Stimulated activated naive CD8-positive, alpha-beta T cell treated with anti-CD3 and anti-CD28 coated beads, Interleukin-15, amount 100 ng/mL, for 72 hours (primary cell): ENCODE measurements around the gene MIPEP.

Experiments used
- ATAC-seq: fragments of 150-1000 bp; cut with Tn5 transposase; 2 replicates; pipeline ENCODE4 v1.10.0; 2021; ENCODE audit warnings: mild to moderate bottlenecking, moderate library complexity
- DNase-seq, 2 donors: peaks; one replicate each; pipeline ENCODE4 v3.0.0; 2021 to 2022
- H3K27ac Mint-ChIP-seq, 2 donors: one replicate each; pipeline ENCODE4 v1.8.0; 2022; ENCODE audit warnings: mild to moderate bottlenecking in 2 of 2, mixed read lengths in 2 of 2, moderate library complexity in 2 of 2
- H3K27me3 Mint-ChIP-seq: one replicate; pipeline ENCODE4 v1.8.0; 2022; ENCODE audit warnings: mixed read lengths
- H3K4me1 Mint-ChIP-seq: one replicate; pipeline ENCODE4 v1.8.0; 2022; ENCODE audit warnings: mild to moderate bottlenecking, mixed read lengths
- H3K4me3 Mint-ChIP-seq, 2 donors: one replicate each; pipeline ENCODE4 v1.8.0; 2022; ENCODE audit warnings: mild to moderate bottlenecking in 2 of 2, mixed read lengths in 2 of 2, moderate library complexity in 1 of 2
- H3K9me3 Mint-ChIP-seq, 2 donors: one replicate each; pipeline ENCODE4 v1.8.0; 2022; ENCODE audit warnings: mixed read lengths in 2 of 2

MIPEP gene

DNA sequence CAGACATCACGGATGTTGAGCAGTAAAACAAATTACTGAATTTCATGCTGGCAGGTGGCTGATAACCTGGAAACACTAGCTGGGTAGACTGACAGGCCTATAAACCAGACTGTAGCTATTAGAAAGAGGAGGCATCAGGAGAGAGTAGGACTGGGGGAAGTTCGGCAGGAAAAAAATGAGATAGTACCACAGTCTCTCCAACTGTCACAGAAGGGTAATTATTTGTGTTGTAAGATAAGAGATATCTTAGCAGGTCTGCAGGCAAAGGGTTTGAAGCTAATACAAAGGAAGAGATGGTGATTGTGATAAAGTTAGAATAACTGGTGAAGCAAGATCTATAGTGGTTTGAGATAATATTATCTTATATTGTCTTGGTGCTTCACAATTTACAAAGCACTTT is 41.7 kb downstream of the MIPEP start:
- Mint-ChIP-seq H3K27ac (no peak overlapping the region), H3K27me3 (no peaks in the 10 kb centered on the region), H3K4me3 (no peak overlapping the region), H3K4me1 (peaks cover 15% of the 10 kb centered on the region), H3K9me3 (no peaks in the 10 kb centered on the region)
- no peak for ATAC-seq
- DNase-seq = no peak

DNA sequence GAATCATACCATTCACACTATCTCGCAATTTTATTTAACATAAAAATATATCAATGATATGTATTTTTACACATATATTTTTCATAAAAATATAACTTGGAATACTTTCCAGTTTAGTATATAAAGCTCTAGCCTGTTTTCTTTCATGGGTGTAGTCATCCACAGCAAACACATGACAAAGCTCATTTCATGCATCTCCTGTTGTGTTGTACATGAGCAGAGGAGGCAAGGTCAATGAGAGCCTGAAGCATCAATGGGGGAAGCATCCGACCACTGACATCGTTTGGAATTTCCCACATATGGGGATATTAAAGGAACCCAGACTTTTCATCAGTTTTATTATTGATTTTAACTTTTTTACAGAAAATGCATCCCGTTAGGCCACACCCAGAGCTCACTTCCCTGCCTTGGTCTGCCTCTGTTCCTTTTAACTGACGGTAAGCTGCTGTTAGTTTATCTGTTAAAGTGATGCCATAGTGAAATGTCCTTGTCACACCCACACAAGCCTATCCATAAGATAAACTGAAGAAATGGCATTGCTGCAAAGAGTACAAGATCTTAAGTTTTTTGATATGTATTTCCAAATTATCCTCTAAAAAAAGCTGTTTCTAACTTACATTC is 44.0 kb downstream of the MIPEP start:
- no peaks in the 10 kb centered on the region for H3K27me3 Mint-ChIP-seq
- H3K9me3 Mint-ChIP-seq = no peaks in the 10 kb centered on the region
- peaks cover 15% of the 10 kb centered on the region for H3K4me1 Mint-ChIP-seq
- H3K27ac Mint-ChIP-seq = no peak overlapping the region
- ATAC-seq (no peak), DNase-seq (no peak)
- no peak overlapping the region for H3K4me3 Mint-ChIP-seq

DNA sequence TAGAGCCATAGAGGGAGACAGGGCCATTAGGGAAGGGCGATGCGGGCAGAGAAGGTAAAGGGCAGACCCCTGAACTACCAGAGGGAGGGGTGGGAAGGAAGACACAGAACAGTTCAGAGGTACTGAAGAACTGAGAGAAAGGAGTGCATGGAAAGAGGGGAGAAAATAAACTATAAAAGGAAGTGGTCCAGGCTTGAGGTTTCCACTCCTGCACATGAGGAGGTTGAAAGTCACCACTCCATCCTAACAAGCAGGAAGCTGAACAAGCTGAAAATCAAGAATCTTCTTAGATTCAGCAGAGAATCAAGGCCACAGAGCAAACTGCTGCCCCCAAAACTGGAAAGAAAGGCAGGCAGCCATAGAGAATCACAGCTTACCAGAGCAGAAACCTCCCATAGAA is 45.1 kb downstream of the MIPEP start:
- DNase-seq = no peak
- Mint-ChIP-seq H3K27ac (no peak overlapping the region), H3K4me1 (peaks cover 10% of the 10 kb centered on the region), H3K9me3 (no peaks in the 10 kb centered on the region), H3K4me3 (no peak overlapping the region), H3K27me3 (no peaks in the 10 kb centered on the region)
- ATAC-seq = no peak

DNA sequence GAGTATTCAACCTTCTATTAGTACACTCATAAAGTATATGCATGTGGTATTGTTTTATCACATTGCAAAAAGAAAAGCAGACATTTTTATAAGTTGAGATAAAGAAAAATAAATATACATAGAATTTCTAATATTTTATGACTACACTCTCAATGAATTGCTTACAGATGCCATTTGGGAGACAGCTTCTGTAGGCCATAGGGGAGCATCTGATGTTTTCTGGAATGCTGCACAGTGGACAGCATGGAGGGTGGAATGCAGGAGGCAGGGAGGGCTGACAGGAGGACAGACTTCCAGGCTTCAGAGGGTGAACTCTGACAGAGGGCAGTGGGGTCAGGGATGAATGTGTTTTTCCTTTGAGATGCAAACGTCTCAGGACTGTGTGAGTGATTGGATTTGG is 45.8 kb downstream of the MIPEP start:
- H3K27me3 Mint-ChIP-seq = no peaks in the 10 kb centered on the region
- DNase-seq (no peak), ATAC-seq (no peak)
- H3K4me3 Mint-ChIP-seq = no peak overlapping the region
- H3K4me1 Mint-ChIP-seq = peaks cover 10% of the 10 kb centered on the region
- no peaks in the 10 kb centered on the region for H3K9me3 Mint-ChIP-seq
- H3K27ac Mint-ChIP-seq = no peak overlapping the region

DNA sequence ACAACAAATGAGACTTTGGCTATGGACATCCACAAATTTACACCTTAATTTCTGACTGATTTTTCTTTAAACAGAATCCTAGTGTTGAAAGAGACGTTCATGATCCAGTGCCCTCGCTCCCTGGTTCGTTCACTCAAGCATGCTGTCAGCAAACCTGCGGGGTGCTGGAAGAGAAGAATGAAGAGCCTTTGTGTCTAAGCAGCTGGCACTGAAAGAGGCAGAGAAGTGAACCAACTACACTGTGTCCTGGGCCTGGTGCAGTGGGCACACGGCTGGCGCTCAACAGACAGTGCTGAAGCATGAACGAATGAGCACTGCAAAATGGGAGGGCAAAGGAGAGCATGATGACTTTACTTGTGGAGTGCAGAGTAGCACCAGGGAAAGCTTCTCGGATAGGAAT is 46.8 kb downstream of the MIPEP start:
- Mint-ChIP-seq H3K27ac (no peak overlapping the region), H3K4me3 (no peak overlapping the region), H3K9me3 (no peaks in the 10 kb centered on the region), H3K27me3 (no peaks in the 10 kb centered on the region), H3K4me1 (peaks cover 10% of the 10 kb centered on the region)
- DNase-seq (no peak), ATAC-seq (no peak)

DNA sequence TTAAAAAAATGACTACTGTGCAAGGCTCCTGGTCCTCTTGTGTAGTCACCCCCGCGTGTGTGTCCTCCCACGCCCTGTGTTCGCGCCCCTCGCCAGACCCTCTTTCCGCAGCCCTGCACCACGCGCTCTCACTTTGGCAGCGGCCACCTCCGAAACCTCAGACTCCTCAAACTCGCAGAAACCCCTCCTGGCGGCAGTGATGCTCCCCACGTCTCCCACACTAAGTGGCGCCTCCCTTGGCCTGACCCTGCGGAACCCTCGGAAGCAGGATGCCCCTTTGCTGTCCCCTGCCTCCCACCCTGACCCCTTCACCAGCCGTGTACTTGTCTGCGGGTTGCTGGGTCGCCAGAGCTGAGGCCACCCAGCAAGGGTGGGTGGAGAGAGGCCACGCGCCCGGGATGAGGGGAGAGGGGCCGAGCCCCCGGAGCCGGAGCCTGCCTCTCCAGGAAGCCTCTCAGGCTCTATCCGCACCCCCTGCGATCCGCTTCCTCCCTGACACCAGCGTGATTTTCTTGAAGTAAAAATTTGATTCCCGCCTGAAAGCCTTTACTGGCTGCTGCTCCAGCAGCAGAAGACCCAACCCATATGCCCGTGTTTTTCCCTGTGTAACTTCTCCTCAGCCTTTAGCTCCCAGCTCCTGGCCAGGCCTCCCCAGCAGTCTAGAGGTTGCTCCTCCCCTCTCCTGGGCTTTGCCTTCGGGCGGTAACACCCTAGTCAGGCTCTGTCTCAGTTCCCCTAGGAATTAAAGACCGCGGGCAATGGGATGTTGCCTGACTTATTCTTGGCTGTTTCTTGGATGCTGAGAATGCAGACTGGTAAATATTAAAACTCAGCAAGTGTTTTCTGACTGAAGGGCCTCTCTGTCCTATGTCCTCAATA is 55.2 kb downstream of the MIPEP start:
- Mint-ChIP-seq H3K4me1 (no peaks in the 10 kb centered on the region), H3K27ac (no peak overlapping the region), H3K9me3 (no peaks in the 10 kb centered on the region), H3K4me3 (no peak overlapping the region), H3K27me3 (no peaks in the 10 kb centered on the region)
- DNase-seq (no peak), ATAC-seq (no peak)

DNA sequence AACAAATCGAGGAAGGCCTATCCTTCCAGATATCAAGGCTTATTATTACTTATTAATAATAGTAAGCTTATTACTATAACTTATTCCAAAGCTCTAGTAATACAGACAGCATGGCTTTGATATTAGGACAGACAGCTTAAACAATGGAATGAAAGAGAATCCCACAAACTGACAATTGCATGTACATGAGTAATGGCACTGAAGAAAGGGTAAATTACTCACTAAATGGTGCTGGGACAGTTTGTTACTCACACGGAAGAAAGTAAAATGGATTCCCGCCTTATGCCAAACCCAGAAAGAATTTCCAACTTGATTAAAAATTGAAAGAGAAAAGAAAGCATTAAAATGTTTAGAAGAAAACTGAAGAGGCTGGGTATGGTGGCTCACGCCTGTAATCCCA is 60.3 kb downstream of the MIPEP start:
- no peaks in the 10 kb centered on the region for H3K4me1 Mint-ChIP-seq
- no peak overlapping the region for H3K4me3 Mint-ChIP-seq
- no peaks in the 10 kb centered on the region for H3K9me3 Mint-ChIP-seq
- no peak for DNase-seq
- ATAC-seq = no peak
- no peaks in the 10 kb centered on the region for H3K27me3 Mint-ChIP-seq
- no peak overlapping the region for H3K27ac Mint-ChIP-seq

DNA sequence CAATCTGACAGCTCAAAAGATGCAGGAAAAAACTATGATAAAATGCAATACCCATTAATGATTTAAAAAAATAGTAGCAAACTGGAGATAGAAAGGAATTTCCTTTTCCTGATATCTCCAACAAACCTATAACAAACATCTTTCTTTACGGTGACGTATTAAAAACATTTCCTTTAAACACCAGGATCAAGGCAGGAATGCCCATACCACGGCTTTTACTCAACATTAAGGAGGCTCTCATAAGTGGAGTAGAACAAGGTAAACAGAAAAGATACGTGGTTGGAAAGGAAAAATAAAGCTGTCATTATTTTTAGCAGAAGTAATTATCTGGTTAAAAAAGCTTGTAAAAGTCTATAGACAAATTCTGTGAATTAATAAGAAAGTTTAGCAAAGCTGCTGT is 61.1 kb downstream of the MIPEP start:
- Mint-ChIP-seq H3K27me3 (no peaks in the 10 kb centered on the region), H3K4me3 (no peak overlapping the region), H3K9me3 (no peaks in the 10 kb centered on the region), H3K4me1 (no peaks in the 10 kb centered on the region), H3K27ac (no peak overlapping the region)
- DNase-seq (no peak), ATAC-seq (no peak)

DNA sequence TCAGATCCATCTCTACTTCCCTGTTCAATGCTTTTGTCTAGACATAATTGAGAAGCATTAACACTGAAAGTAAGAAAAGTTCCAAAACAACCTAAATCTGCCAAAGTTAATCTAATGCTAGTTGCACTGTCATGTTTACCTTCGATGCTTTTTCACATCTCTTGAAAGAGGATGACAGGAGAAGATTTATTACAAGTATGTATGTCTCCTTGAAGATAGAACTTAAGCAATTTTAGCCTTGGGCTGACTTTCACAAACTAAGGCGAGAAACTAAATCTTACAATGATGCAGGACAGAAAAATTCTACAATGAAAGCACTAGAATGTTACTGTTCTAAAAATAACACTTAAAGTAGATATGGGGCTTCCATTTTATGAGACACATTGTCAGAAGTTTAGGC is 64.0 kb downstream of the MIPEP start:
- no peaks in the 10 kb centered on the region for H3K4me1 Mint-ChIP-seq
- H3K27me3 Mint-ChIP-seq = no peaks in the 10 kb centered on the region
- no peaks in the 10 kb centered on the region for H3K9me3 Mint-ChIP-seq
- ATAC-seq = no peak
- no peak overlapping the region for H3K27ac Mint-ChIP-seq
- no peak for DNase-seq
- H3K4me3 Mint-ChIP-seq = no peak overlapping the region

DNA sequence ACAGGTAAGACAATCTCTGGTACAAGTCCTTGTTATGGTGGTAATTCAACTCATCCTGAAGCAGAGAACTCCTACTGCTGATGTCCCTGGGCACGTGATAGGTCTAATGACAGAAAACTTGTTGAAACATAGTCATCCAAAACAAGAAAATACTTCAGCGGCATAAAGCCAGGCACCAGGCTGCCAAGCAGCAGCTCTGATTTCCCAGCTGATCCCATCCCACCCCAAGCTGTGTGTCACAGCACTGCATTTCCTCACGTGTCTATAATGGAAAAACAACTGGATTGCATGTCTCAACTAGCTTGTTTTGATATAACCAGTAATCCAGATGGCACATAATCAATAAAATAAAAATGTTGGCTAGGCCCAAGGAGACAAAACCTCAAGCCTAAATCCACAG is 64.8 kb downstream of the MIPEP start:
- no peak for ATAC-seq
- DNase-seq = no peak
- Mint-ChIP-seq H3K4me3 (no peak overlapping the region), H3K4me1 (no peaks in the 10 kb centered on the region), H3K27ac (no peak overlapping the region), H3K9me3 (no peaks in the 10 kb centered on the region), H3K27me3 (no peaks in the 10 kb centered on the region)

DNA sequence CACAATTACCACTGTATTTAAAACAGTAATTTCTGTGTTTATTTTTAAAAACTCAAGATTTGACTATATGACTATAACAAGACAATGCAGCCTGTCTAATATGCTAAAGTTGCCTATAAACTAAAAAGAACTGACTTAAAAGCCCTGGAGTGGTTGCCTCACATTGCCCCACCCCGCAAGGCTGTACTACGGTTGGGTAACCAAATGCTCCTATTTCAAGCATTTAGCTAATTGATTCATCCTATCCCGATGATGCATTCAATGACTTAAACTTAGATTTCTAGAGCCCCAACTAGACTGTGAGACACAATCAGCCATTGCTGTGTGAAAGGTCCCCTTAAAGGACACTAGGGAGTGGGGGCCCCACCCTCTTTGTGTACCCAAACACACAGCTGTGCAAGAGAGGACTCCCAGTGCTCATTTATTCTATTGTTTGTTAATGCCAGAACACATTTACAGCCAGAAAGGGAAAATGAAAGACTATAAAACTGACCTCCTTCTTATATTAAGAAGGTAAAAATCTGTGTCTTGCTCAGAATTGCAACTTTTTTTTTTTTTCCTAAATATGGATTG is 66.9 kb downstream of the MIPEP start:
- no peaks in the 10 kb centered on the region for H3K9me3 Mint-ChIP-seq
- DNase-seq (no peak), ATAC-seq (no peak)
- no peak overlapping the region for H3K27ac Mint-ChIP-seq
- no peak overlapping the region for H3K4me3 Mint-ChIP-seq
- no peaks in the 10 kb centered on the region for H3K27me3 Mint-ChIP-seq
- no peaks in the 10 kb centered on the region for H3K4me1 Mint-ChIP-seq

DNA sequence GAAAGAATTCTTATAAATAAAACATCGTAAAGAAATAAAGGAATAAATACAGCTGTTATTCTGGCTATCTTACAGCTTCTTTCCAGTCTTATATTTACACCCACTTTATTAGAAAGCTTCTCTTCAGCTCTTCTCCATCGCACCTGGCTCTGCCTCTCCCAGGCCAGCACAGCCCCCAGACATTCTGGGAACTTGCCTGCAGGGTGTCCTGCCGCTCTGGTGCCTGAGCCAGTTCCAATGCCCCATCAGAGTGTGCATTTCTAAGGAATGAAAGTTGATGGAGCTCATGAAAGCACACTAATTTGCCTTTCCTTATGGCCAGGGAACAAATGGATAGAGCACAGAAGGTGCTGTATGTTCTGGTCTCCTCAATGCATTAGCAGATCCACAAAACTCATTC is 68.7 kb downstream of the MIPEP start:
- DNase-seq (no peak), ATAC-seq (no peak)
- Mint-ChIP-seq H3K27ac (no peak overlapping the region), H3K9me3 (no peaks in the 10 kb centered on the region), H3K27me3 (no peaks in the 10 kb centered on the region), H3K4me3 (no peak overlapping the region), H3K4me1 (no peaks in the 10 kb centered on the region)

DNA sequence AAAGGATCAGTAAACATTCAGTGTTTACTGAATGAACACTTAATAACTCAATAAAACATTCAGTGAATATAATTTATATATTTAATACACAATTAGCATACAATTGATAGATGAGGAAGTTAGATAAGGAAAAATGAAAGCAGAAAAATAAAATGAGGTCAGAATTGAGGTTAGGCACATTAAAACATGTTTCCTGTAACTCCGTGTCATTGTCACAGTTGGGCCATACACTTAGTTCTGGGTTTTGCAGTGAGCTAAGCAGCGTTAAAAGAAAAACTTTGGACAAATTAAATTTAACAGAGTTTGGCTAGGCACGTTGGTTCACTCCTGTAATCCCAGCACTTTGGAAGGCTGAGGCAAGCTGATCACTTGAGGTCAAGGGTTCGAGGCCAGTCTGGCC is 71.4 kb downstream of the MIPEP start:
- no peak for DNase-seq
- no peak overlapping the region for H3K4me3 Mint-ChIP-seq
- no peaks in the 10 kb centered on the region for H3K9me3 Mint-ChIP-seq
- no peaks in the 10 kb centered on the region for H3K27me3 Mint-ChIP-seq
- ATAC-seq = no peak
- H3K4me1 Mint-ChIP-seq = no peaks in the 10 kb centered on the region
- H3K27ac Mint-ChIP-seq = no peak overlapping the region

DNA sequence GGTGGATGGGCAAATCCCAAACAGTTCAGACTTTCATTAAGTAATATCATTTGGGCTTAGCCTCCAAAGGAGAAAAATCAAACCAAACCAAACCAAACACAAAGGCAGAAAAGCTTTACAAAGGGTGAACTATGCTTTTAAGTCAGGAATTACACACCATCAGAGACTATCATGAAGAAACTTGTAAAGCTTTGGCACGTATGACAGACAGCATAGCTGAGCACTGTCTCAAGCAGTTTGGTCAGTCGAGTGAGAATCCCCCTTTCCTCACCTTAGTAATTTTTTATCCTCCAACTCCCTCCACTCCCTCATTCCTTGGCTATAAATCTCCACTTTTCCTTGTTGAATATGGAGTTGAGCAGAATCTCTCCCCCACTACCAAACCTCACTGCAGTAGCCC is 72.1 kb downstream of the MIPEP start:
- Mint-ChIP-seq H3K27ac (no peak overlapping the region), H3K27me3 (no peaks in the 10 kb centered on the region), H3K4me3 (no peak overlapping the region), H3K4me1 (no peaks in the 10 kb centered on the region), H3K9me3 (no peaks in the 10 kb centered on the region)
- ATAC-seq (no peak), DNase-seq (no peak)

DNA sequence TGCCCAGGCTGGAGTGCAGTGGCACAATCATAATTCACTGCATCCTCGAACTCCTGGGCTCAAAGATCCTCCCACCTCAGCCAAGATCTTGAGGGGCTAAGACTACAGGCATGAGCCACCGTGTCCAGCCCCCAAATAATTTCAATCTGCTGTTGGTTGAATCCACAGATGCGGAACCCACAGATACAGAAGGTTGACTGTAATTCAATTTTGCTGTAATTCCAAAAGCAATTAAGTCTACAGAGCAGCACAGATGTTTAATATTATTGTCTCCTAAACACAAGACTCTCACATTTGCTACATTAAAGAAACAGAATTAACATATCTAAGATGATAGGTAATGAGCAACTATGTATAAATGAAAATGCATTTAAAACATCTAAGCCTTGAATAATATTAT is 75.6 kb downstream of the MIPEP start:
- no peaks in the 10 kb centered on the region for H3K4me1 Mint-ChIP-seq
- H3K27me3 Mint-ChIP-seq = no peaks in the 10 kb centered on the region
- no peak for ATAC-seq
- no peaks in the 10 kb centered on the region for H3K9me3 Mint-ChIP-seq
- H3K27ac Mint-ChIP-seq = no peak overlapping the region
- H3K4me3 Mint-ChIP-seq = no peak overlapping the region
- no peak for DNase-seq

DNA sequence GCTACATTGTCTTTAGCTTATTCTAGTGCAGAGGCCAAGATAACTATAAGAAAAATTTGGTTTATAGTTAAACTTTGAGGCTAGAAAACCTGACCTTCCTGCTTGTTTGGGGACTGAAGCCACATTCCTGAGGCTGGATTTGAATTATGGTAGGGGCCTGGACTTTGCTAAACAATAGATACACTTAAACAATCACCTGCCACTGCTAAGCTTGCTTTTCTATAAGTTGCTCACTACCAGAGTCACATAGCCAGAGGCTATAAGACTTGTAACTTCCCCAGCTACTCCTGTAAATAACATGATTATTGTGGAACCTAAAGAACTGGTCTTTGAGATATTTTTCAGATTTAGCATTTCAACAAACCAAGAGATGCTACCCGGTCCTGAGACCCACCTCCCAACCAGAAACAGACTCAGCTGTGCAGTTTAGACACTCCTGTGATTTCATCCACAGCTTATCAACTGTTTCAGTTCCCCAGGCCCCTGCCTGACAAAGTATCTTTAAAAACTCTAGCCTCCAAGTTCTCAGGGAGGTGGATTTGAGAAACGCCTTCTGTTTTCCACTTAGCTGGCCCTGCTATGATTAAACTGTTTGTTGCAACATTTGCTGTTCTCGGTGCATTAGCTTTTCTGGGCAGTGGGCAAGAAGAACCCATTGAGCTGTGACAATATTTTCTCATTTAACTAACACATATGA is 77.7 kb downstream of the MIPEP start:
- Mint-ChIP-seq H3K9me3 (no peaks in the 10 kb centered on the region), H3K27me3 (no peaks in the 10 kb centered on the region), H3K4me1 (no peaks in the 10 kb centered on the region), H3K4me3 (no peak overlapping the region), H3K27ac (peak overlapping the region in 1 of 2 donors; percentile 63)
- DNase-seq (no peak), ATAC-seq (no peak)
